Breast epithelium (tissue), 4 donors: Measurements from ENCODE around the gene C1orf159. TPM values are rescaled to one million over a fixed set of nuclear protein-coding genes. Genes with fewer than 3 reads are reported as not detected.
A peak's percentile ranks its signal among the peaks of the same experiment; 100 is the strongest.

Experiments
- DNase-seq, 2 donors: peaks; one replicate each; pipeline ENCODE4 v3.0.0-alpha.2; 2019; ENCODE audit warnings: low spot score in 2 of 2
- H3K27ac ChIP-seq, 2 donors: fragments of 200-600 bp; sonication (generic) in 1 of 2; one replicate each; pipeline ENCODE4 v1.5.1; 2016 to 2019; ENCODE audit warnings: mild to moderate bottlenecking in 1 of 2
- H3K27me3 ChIP-seq, 2 donors: fragments of 200-600 bp; sonication (generic) in 1 of 2; one replicate each; pipeline versions ENCODE4 v1.5.1 to v1.6.0; 2017 to 2019; ENCODE audit warnings: control low read depth in 1 of 2, mild to moderate bottlenecking in 1 of 2
- H3K36me3 ChIP-seq: fragments of 200-600 bp; one replicate; pipeline ENCODE4 v1.5.1; 2019
- H3K4me1 ChIP-seq, 2 donors: fragments of 200-600 bp; sonication (generic); one replicate each; pipeline ENCODE4 v1.5.1; 2016 to 2019; ENCODE audit warnings: control low read depth in 1 of 2
- H3K4me3 ChIP-seq, 3 donors: fragments of 200-600 bp; sonication (generic); 1 replicate in 2 of 3; 2 replicates in 1 of 3; pipeline ENCODE4 v1.5.1; 2016 to 2019; ENCODE audit warnings: mild to moderate bottlenecking in 3 of 3, moderate library complexity in 2 of 3
- H3K9me3 ChIP-seq, 2 donors: fragments of 200-600 bp; sonication (generic) in 1 of 2; one replicate each; pipeline ENCODE4 v1.5.1; 2016 to 2019; ENCODE audit warnings: control low read depth in 1 of 2
- POLR2A ChIP-seq: fragments of 450-650 bp; IDR thresholded peaks from one replicate; pipeline ENCODE4 v1.6.1; 2016; ENCODE audit warnings: antibody characterized with exemption, mild to moderate bottlenecking, moderate library complexity
- POLR2AphosphoS5 ChIP-seq, 3 donors: sonication (generic); formaldehyde crosslinking; IDR thresholded peaks; one replicate each; pipeline ENCODE4 v1.6.1; 2017; ENCODE audit warnings: antibody characterized with exemption in 3 of 3
- intact Hi-C: fragments of 100-400 bp; cut with DNase I; formaldehyde crosslinking; loops from one replicate; pipeline ENCODE4 v1.15.1; 2023; ENCODE audit warnings: low total_unique reads
- total RNA-seq, 3 donors: library from RNA; depleted of rRNA; stranded (reverse); fragments of >200 nt; gene quantifications; one replicate each; pipeline ENCODE4 v1.1.0, GENCODE V29; 2016
- TF ChIP-seq, protein P1 (sequence below), 3 donors: fragments of 450-650 bp; IDR thresholded peaks; one replicate each; pipeline ENCODE4 v1.5.1; 2016 to 2017; ENCODE audit warnings: antibody characterized with exemption in 3 of 3, mild to moderate bottlenecking in 3 of 3, moderate library complexity in 3 of 3

Gene C1orf159
- total RNA-seq, 3 donors from 2014 or later: 6.9 to 24.0 (median 12.5) TPM

DNA sequence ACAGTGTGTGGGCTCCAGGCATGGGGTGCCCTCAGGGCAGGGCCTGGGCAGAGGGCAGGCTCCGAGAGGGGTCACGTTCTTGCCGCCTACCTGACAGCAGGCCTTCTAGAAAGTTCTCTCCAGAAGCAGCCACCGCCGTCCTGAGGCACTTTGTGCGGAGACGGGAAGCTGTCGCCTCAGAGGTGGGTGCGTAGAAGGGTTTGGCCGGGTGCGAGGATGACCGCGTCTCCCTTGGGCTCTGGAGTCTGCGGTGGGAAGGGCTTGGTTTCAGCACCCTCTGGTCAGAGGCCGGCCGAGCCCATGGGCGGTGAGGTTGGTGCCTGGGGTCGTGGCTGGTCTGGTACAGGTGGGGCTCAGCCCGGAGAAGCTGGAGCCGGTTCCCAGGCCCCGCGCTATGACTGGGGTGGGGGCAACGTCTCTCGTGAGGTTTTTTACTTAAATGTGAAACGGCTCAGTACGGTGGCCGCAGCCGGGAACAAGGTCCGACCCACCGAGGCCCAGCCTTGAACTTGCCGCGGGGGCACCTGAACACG, 47.7 kb upstream of the C1orf159 start:
- H3K9me3 ChIP-seq: no peaks in the 10 kb centered on the region
- no peak for DNase-seq
- H3K4me3 ChIP-seq: peak overlapping the region in 2 of 3 donors; percentile 62 to 63
- TF ChIP-seq, protein P1, sequence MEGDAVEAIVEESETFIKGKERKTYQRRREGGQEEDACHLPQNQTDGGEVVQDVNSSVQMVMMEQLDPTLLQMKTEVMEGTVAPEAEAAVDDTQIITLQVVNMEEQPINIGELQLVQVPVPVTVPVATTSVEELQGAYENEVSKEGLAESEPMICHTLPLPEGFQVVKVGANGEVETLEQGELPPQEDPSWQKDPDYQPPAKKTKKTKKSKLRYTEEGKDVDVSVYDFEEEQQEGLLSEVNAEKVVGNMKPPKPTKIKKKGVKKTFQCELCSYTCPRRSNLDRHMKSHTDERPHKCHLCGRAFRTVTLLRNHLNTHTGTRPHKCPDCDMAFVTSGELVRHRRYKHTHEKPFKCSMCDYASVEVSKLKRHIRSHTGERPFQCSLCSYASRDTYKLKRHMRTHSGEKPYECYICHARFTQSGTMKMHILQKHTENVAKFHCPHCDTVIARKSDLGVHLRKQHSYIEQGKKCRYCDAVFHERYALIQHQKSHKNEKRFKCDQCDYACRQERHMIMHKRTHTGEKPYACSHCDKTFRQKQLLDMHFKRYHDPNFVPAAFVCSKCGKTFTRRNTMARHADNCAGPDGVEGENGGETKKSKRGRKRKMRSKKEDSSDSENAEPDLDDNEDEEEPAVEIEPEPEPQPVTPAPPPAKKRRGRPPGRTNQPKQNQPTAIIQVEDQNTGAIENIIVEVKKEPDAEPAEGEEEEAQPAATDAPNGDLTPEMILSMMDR (IDR thresholded peaks at IDR 0.05): no peak
- no peak for TF ChIP-seq POLR2AphosphoS5 (IDR thresholded peaks at IDR 0.05)
- TF ChIP-seq POLR2A: no peak
- peaks cover 4 to 11% of the 10 kb centered on the region in 2 donors for H3K4me1 ChIP-seq
- peaks cover 0 to 10% of the 10 kb centered on the region in 2 donors for H3K27me3 ChIP-seq
- intact Hi-C loops: no loop called here
- peak overlapping the region; percentile 90 to 92 for H3K27ac ChIP-seq
- H3K36me3 ChIP-seq: no peaks in the 10 kb centered on the region

GRCh38 chr1:1162597-1163537, 47.0 kb upstream of the C1orf159 start:
- intact Hi-C loops: no loop called here
- TF ChIP-seq POLR2A: peak; percentile 45
- TF ChIP-seq, protein P1 (IDR thresholded peaks at IDR 0.05): no peak
- peak; percentile 5 to 51 (median 37) for TF ChIP-seq POLR2AphosphoS5 (IDR thresholded peaks at IDR 0.05)
- DNase-seq: peak; percentile 83 to 86
- Histone ChIP-seq H3K27me3 (peaks cover 0 to 8% of the 10 kb centered on the region in 2 donors), H3K4me3 (peak overlapping the region in 2 of 3 donors; percentile 62 to 63), H3K27ac (peak overlapping the region; percentile 90 to 92), H3K36me3 (no peaks in the 10 kb centered on the region), H3K4me1 (peaks cover 4 to 11% of the 10 kb centered on the region in 2 donors), H3K9me3 (no peaks in the 10 kb centered on the region)

DNA sequence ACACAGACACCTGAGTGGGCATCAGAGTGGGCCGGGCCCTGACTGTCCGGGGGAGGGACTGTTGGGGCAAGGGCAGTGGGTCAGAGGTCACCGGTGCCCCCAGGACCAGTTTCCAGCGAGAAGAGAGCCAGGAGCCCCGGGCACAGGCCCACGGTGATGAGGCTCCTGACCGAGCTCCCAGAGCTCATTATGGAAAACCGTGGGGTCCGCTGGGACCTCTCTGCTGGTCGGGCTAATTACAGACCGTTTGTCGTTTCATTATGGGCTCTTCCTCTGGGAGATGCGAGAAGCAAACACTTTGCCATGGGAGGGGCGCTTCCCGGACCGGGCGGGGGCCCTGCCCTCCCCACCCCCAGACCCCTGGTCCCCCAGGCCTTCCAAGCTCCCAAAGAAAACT, 45.8 kb upstream of the C1orf159 start:
- DNase-seq: no peak
- peaks cover 0 to 5% of the 10 kb centered on the region in 2 donors for H3K27me3 ChIP-seq
- H3K9me3 ChIP-seq: no peaks in the 10 kb centered on the region
- peak overlapping the region; percentile 90 to 92 for H3K27ac ChIP-seq
- intact Hi-C loops: no loop called here
- no peaks in the 10 kb centered on the region for H3K36me3 ChIP-seq
- TF ChIP-seq, protein P1 (IDR thresholded peaks at IDR 0.05): no peak
- TF ChIP-seq POLR2A (no peak), POLR2AphosphoS5 (IDR thresholded peaks at IDR 0.05) (no peak)
- H3K4me3 ChIP-seq: no peak overlapping the region
- peaks cover 4 to 6% of the 10 kb centered on the region in 2 donors for H3K4me1 ChIP-seq

GRCh38 chr1:1161078-1161682, 45.3 kb upstream of the C1orf159 start:
- H3K36me3 ChIP-seq: no peaks in the 10 kb centered on the region
- intact Hi-C loops: no loop called here
- H3K4me3 ChIP-seq: no peak overlapping the region
- TF ChIP-seq POLR2AphosphoS5 (IDR thresholded peaks at IDR 0.05) (no peak), POLR2A (no peak)
- H3K4me1 ChIP-seq: peaks cover 0 to 1% of the 10 kb centered on the region in 2 donors
- DNase-seq: no peak
- no peaks in the 10 kb centered on the region for H3K9me3 ChIP-seq
- no peak overlapping the region for H3K27ac ChIP-seq
- H3K27me3 ChIP-seq: peaks cover 0 to 5% of the 10 kb centered on the region in 2 donors

GRCh38 chr1:1160281-1160930, 44.5 kb upstream of the C1orf159 start:
- Histone ChIP-seq H3K27me3 (peaks cover 0 to 5% of the 10 kb centered on the region in 2 donors), H3K27ac (peak overlapping the region in 1 of 2 donors; percentile 17), H3K4me1 (no peaks in the 10 kb centered on the region), H3K9me3 (no peaks in the 10 kb centered on the region), H3K36me3 (no peaks in the 10 kb centered on the region), H3K4me3 (no peak overlapping the region)
- intact Hi-C loops: no loop called here
- no peak for DNase-seq
- no peak for TF ChIP-seq POLR2A
- TF ChIP-seq POLR2AphosphoS5 (IDR thresholded peaks at IDR 0.05): no peak
- TF ChIP-seq, protein P1 (IDR thresholded peaks at IDR 0.05): no peak
